GM21619 (cell line): ENCODE measurements around the gene PPP2R2C.

Experiments used
- ATAC-seq: cut with Tn5 transposase; IDR thresholded peaks from one replicate; pipeline ENCODE4 v1.9.1; 2021; ENCODE audit not compliant: unreplicated experiment

The PPP2R2C gene

GRCh38 chr4:6332669-6333050 is 139.8 kb downstream of the PPP2R2C start:
- no peak for ATAC-seq

DNA sequence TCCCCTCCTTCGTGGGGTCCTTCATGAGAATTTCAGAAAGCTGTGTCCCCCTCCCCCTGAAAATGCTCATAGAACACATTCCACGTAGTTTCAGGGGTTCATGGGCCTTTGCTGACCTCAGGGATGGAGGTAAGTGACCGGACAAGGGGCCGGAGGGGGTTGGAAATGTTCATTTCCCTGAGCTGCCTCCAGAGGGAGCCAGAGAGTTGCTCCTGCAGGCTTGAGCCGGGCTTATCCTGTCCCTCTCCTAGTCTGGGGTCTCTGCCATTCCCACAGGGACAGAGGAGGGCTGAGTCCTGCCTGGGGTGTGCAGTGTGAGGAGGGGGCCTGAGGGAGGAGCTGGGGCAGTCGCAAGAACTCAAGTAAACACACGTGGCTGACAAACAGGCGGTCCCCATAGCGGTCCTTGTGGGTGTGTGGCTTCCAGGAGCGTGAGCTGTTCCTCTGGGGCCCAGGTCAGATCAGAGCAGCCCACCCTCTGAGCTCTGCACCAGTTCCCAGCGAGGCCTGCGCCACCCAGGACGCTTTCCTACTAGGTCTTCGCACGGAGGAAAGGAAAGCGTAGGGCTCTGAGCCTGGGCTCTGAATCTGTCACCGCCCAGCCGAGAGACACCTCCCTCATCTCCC is 140.3 kb downstream of the PPP2R2C start:
- no peak for ATAC-seq

- ATAC-seq = no peak
Measured at GRCh38 chr4:6331468-6331867, 140.9 kb downstream of the PPP2R2C start.

GRCh38 chr4:6331018-6331417 is 141.4 kb downstream of the PPP2R2C start:
- no peak for ATAC-seq

- ATAC-seq = no peak
Measured at GRCh38 chr4:6330384-6330767, 142.0 kb downstream of the PPP2R2C start.

GRCh38 chr4:6329478-6330383 is 142.7 kb downstream of the PPP2R2C start:
- no peak for ATAC-seq

DNA sequence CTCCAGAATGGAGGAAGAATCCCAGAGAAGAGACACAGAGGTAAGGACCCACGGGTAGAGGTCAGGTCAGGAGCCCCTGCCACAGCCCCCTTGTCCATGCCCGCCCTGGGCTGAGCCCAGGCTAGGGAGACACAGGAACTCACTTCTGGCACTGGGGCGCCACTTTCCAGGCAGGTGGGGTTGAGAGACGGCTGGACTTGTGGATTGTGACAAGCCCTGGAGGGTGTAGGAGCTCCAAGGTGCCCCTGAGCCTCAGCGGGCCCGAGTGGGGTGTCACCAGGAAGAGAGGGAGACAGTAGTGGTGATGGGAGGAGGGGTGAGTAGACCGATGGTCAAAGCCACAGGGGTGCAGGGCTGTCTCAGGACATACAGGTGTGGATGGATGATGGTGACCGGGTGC is 143.9 kb downstream of the PPP2R2C start:
- no peak for ATAC-seq

DNA sequence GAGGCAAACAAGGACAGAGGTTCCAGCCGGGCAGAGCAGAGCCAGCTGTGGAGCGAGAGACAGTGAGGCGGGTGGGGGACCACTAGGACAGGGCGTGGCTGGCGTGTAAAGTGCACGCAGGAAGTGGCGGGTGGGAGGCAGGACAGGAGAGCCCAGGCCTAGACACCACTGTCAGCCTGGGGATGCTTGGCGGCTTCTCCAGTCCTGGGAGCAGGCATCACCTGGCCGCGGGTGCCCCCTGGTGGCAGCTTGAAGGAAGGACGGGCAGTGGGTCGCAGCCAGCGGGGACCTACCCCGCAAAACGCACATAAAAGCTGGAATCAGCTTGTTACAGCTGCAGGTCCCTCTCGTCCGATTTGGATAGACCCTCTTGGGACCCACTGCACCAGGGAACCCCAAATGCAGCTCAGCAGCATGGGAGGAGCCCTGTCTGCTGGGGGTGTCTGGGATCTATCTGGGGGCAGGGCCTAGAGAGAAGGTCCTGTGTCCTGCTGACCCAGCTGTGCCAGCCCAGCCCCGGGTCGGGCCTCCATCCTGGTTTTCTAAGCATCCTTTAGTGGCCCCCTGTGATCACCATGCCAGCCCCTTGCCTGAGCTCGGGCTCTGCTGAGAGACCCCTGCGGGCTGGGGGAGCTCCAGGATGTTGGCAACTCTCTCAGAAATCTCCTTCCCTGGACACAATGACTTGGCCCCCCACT is 145.0 kb downstream of the PPP2R2C start:
- peak; percentile 59 for ATAC-seq

DNA sequence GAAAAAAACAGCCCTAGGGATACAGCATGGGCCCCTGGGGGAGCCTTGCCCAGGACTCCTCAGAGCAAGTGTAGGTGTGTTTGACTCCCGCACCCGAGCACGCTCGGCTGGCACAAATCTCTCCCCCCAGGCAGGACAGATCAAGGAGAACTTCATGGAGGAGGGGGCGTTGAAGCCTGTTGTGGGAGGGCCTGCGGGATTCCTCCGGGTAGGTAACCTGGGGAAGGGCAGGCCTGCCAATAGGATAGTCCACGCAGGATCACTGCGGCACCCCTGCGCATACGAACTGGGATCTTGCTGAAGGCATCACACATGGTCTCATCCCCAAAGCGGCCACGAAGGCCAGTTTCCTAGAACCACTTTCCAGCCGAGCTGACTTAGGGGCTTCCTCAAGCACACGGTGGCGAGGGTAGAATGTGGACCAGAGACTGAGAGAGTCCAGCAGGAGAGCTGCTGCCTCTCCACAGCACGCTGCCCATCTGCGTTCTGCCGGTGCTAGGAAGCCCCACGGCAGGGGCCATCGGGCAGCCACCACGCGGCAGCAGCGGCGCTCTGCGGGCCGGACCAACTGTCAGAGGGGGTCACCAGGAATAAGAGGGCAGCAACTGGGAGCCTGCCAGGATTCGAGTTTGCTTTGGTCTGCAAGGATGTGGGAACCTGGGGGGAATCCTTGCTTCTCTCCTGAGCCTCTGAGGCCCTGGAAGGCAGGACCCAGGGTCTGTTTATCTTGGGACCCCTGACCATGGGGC is 145.9 kb downstream of the PPP2R2C start:
- ATAC-seq = no peak

GRCh38 chr4:6325788-6326290 is 146.6 kb downstream of the PPP2R2C start:
- no peak for ATAC-seq

DNA sequence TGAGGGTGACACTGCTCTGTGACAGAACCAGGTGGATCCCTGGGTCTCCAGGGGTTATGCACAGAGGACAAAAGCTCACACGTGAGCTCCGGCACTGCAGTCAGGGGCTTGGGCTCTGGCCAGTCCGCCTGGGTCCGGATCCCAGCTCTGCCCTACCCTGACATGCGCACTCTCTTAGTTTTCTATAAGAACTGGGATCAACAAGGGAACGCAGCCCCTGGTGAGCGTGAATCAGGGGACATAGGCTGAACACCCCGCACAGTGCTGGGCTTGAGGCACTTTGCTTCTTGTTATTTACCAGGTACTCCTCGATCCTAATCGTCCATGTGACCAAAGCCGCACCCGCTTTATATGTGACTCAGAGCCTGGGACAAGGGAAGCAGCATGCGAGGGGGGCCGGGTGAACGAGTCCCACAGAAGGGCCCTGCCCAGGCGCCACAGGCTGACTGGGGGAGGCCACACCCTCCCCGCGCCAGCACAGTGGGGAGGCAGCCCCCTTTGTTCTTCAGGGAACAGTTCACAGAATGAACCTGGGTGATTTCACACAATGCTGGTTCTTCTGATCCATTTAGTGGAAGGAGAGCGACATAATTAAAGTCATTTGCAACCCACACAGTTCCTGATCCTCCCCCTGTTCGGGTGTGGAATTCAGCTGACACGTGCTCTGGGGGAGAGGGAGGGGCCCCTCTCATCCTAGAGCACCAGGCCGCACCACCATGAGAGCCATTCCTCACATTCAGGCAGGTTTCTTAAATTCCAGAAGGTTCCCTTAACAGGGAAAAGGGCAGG is 147.2 kb downstream of the PPP2R2C start:
- no peak for ATAC-seq

DNA sequence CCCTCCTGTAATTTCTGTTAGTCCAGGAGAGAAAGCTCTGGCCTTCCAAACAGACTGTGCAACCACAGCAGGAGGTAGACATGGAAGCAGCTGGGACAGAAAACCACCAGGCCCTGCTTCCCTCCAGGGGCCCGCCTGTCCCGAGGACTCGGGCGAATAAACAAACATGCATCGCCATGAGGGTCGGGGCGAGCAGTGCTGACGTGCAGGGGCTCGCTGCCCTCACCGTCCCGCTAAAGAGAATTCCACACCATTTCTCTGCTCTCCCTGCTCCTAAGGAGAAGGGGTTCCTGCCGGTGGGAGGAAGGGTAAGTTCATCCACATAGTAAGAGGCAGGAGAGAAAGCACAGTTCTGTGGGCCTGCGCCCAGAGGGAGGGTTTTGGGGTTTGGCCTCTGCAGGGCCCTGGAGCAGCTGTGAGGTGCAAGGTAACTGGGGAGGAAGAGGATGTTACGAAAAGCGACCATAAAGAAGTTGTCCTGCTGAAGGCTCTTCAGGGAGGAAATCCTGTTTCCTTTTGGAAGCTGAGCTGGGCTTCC is 147.9 kb downstream of the PPP2R2C start:
- no peak for ATAC-seq

- ATAC-seq = peak; percentile 60
Measured at GRCh38 chr4:6322761-6323566, 149.4 kb downstream of the PPP2R2C start.

GRCh38 chr4:6322067-6322760 is 150.2 kb downstream of the PPP2R2C start:
- no peak for ATAC-seq

DNA sequence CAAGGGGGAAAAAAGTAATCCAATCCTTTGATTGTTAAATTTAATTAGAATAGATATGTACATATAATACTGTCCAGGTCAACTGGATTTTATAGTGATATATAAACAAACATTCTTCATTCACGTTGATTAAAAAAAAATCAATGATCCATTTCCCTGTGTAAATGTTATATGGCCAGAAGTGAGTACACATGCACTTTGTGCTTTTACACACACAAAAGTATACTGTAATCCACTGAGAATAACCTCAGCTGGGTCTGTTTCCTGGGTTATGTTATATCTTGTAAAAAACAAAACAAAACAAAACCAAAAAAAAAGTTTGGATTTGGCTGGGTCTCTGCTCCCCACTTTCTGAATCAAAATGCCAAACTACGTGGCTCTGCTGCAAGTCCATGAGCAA is 151.1 kb downstream of the PPP2R2C start:
- no peak for ATAC-seq

DNA sequence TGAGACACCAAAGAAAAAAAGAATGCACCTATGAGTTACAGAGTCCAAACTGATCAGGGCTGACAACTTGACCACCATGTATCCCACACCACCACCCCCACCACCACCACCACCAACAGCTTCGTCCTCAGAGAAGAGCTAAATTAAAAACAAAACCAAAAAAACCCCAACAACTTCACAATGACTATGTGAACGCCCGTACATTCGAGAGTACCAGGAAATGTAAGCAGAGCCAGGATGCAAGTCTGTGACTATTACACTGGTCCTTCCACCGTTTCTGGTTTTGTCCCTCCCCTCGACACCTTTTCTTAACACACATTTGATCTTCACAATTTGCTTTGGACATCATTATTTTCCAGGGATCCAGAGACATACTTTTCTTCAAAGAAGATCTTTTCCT is 151.8 kb downstream of the PPP2R2C start:
- no peak for ATAC-seq

- no peak for ATAC-seq
Measured at GRCh38 chr4:6319530-6320150, 152.8 kb downstream of the PPP2R2C start.

DNA sequence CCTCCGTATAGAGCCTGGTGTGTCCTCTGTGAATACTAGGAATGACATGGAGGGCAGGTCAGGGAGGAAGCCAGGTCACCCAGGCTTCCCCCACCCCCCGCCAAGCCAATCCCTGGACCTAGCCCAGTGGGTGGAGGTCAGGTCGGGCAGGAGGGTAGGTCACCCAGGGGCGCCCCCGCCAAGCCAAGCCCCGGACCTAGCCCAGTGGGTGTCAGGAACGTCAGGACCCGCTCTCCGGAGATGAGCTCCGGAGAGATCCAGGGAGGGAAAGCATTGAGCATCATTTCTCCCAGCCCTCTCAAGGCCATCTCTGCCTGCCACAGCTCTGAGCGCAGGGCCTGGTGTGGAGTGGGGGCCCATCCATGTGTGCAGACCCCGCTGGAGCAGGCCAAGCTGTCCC is 154.2 kb downstream of the PPP2R2C start:
- ATAC-seq = no peak
